Lower leg skin (tissue), 3 donors: ENCODE data around the gene IKBKE.

Experiments
- POLR2A ChIP-seq, 2 donors: fragments of 450-650 bp; IDR thresholded peaks; one replicate each; pipeline ENCODE4 v1.6.1; 2016 to 2017; ENCODE audit warnings: antibody characterized with exemption in 2 of 2, mild to moderate bottlenecking in 1 of 2, moderate library complexity in 1 of 2
- TF ChIP-seq, protein P1 (sequence below), 3 donors: fragments of 450-650 bp; IDR thresholded peaks; one replicate each; pipeline ENCODE4 v1.5.1; 2016; ENCODE audit warnings: antibody characterized with exemption in 3 of 3, mild to moderate bottlenecking in 3 of 3, moderate library complexity in 2 of 3

DNA sequence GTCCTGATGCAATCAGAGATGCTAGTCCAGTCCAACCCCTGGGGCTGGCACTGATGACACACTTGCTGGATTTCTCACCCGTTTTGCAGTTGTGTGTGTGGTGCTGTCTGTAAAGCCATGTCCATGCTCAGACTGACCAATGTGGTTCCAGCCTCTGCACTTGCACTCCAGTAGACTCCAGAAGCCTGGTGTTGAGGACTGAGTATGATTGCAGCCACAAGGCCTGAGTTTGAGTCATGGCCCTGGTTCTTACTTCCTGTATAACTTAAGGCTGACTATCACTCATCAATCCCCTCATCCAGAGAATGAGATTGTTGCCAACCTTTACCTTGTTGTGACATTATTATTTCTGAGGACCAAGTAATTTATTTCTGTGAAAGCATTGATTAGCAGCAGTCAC, 34.8 kb upstream of the IKBKE start:
- no peak for TF ChIP-seq POLR2A (IDR thresholded peaks at IDR 0.05)
- TF ChIP-seq, protein P1, sequence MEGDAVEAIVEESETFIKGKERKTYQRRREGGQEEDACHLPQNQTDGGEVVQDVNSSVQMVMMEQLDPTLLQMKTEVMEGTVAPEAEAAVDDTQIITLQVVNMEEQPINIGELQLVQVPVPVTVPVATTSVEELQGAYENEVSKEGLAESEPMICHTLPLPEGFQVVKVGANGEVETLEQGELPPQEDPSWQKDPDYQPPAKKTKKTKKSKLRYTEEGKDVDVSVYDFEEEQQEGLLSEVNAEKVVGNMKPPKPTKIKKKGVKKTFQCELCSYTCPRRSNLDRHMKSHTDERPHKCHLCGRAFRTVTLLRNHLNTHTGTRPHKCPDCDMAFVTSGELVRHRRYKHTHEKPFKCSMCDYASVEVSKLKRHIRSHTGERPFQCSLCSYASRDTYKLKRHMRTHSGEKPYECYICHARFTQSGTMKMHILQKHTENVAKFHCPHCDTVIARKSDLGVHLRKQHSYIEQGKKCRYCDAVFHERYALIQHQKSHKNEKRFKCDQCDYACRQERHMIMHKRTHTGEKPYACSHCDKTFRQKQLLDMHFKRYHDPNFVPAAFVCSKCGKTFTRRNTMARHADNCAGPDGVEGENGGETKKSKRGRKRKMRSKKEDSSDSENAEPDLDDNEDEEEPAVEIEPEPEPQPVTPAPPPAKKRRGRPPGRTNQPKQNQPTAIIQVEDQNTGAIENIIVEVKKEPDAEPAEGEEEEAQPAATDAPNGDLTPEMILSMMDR (IDR thresholded peaks at IDR 0.05), result no peak
